Measurements from ENCODE around the gene DAB1.

DAB1 gene

DNA sequence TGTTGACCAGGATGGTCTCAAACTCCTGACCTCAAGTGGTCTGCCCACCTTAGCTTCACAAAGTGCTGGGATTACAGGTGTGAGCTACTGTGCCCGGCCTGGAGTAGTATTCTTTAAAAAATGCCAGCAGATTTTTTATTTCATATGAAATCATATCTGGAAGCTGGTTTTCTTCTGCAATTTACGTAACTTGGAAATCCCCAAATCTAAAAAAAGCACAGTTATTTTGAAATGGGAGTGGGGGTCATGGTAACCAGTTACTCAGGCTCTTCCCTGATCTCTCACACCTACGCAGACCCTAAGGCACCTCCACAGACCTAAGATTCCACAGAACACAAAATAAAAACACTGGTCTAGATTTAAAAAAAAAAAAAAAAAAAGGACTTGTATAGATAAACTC lies 219.8 kb downstream of the DAB1 start:
- no peak for DNase-seq (ENCODE audit: low read depth in 1 of 2, low spot score in 1 of 2)
- Histone ChIP-seq H3K27ac (replicated peaks) (no peak overlapping the region), H3K4me3 (replicated peaks; ENCODE audit: insufficient read depth, low read length) (no peak overlapping the region), H3K27me3 (ENCODE audit: insufficient read depth, poor library complexity, severe bottlenecking) (no peaks in the 10 kb centered on the region)
- TF ChIP-seq POLR2AphosphoS5 (IDR thresholded peaks at IDR 0.05; ENCODE audit: low read depth) (no peak), SPI1 (IDR thresholded peaks at IDR 0.05; ENCODE audit: borderline replicate concordance, low read depth) (no peak), GABPA (IDR thresholded peaks at IDR 0.05; ENCODE audit: low read depth) (no peak)
- TF ChIP-seq, protein P1, sequence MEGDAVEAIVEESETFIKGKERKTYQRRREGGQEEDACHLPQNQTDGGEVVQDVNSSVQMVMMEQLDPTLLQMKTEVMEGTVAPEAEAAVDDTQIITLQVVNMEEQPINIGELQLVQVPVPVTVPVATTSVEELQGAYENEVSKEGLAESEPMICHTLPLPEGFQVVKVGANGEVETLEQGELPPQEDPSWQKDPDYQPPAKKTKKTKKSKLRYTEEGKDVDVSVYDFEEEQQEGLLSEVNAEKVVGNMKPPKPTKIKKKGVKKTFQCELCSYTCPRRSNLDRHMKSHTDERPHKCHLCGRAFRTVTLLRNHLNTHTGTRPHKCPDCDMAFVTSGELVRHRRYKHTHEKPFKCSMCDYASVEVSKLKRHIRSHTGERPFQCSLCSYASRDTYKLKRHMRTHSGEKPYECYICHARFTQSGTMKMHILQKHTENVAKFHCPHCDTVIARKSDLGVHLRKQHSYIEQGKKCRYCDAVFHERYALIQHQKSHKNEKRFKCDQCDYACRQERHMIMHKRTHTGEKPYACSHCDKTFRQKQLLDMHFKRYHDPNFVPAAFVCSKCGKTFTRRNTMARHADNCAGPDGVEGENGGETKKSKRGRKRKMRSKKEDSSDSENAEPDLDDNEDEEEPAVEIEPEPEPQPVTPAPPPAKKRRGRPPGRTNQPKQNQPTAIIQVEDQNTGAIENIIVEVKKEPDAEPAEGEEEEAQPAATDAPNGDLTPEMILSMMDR (IDR thresholded peaks at IDR 0.05; ENCODE audit: insufficient read depth, low read length), result no peak
- TF ChIP-seq, protein P2, sequence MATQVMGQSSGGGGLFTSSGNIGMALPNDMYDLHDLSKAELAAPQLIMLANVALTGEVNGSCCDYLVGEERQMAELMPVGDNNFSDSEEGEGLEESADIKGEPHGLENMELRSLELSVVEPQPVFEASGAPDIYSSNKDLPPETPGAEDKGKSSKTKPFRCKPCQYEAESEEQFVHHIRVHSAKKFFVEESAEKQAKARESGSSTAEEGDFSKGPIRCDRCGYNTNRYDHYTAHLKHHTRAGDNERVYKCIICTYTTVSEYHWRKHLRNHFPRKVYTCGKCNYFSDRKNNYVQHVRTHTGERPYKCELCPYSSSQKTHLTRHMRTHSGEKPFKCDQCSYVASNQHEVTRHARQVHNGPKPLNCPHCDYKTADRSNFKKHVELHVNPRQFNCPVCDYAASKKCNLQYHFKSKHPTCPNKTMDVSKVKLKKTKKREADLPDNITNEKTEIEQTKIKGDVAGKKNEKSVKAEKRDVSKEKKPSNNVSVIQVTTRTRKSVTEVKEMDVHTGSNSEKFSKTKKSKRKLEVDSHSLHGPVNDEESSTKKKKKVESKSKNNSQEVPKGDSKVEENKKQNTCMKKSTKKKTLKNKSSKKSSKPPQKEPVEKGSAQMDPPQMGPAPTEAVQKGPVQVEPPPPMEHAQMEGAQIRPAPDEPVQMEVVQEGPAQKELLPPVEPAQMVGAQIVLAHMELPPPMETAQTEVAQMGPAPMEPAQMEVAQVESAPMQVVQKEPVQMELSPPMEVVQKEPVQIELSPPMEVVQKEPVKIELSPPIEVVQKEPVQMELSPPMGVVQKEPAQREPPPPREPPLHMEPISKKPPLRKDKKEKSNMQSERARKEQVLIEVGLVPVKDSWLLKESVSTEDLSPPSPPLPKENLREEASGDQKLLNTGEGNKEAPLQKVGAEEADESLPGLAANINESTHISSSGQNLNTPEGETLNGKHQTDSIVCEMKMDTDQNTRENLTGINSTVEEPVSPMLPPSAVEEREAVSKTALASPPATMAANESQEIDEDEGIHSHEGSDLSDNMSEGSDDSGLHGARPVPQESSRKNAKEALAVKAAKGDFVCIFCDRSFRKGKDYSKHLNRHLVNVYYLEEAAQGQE (IDR thresholded peaks at IDR 0.05; ENCODE audit: insufficient replicate concordance, low read depth), result no peak

DNA sequence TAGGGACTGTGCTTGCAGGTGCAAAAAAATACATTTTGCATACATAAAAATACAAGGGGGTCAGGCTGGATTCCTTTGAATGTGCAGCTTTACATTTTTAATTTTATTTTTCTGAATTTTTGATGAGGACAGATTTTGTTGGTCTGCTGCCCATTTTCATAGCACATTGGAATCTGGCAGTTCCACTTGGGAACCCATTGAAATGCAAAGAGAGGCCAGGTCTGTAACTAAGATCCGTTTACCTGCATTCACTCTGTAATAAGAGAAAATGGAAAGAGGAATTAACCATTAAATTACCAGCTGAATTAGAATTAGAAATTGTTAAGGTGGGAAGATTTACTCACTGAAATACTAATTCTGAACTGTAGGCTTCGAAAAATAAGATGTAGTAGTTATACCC lies 221.6 kb downstream of the DAB1 start:
- Histone ChIP-seq H3K27me3 (ENCODE audit: insufficient read depth, poor library complexity, severe bottlenecking) (no peaks in the 10 kb centered on the region), H3K4me3 (replicated peaks; ENCODE audit: insufficient read depth, low read length) (no peak overlapping the region), H3K27ac (replicated peaks) (no peak overlapping the region)
- no peak for DNase-seq (ENCODE audit: low read depth in 1 of 2, low spot score in 1 of 2)
- TF ChIP-seq, protein P1 (IDR thresholded peaks at IDR 0.05; ENCODE audit: insufficient read depth, low read length), result no peak
- no peak for TF ChIP-seq SPI1 (IDR thresholded peaks at IDR 0.05; ENCODE audit: borderline replicate concordance, low read depth)
- no peak for TF ChIP-seq GABPA (IDR thresholded peaks at IDR 0.05; ENCODE audit: low read depth)
- TF ChIP-seq, protein P2 (IDR thresholded peaks at IDR 0.05; ENCODE audit: insufficient replicate concordance, low read depth), result no peak
- TF ChIP-seq POLR2AphosphoS5 (IDR thresholded peaks at IDR 0.05; ENCODE audit: low read depth), result no peak

DNA sequence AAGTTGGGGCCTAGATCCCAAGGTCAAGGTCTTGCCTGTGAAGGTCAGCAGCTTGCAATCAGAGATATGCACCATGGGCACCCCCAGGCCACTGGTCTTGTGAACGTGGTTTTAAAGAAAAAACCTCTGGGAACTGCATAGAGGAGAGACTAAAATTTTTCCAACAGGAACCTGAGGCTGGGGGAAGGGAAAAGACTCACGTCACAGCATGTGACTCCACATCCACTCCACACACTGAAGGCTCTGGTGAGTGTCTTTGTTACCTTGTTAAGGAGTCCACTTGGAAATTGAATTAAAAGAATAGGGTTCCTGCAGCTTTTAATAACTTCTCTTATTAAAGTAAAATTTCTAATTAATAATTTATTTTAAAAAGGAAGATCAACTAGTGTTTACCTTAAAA lies 224.9 kb downstream of the DAB1 start:
- no peak overlapping the region for H3K4me3 ChIP-seq (replicated peaks; ENCODE audit: insufficient read depth, low read length)
- TF ChIP-seq, protein P1 (IDR thresholded peaks at IDR 0.05; ENCODE audit: insufficient read depth, low read length), result no peak
- TF ChIP-seq POLR2AphosphoS5 (IDR thresholded peaks at IDR 0.05; ENCODE audit: low read depth) (no peak), GABPA (IDR thresholded peaks at IDR 0.05; ENCODE audit: low read depth) (no peak), SPI1 (IDR thresholded peaks at IDR 0.05; ENCODE audit: borderline replicate concordance, low read depth) (no peak)
- TF ChIP-seq, protein P2 (IDR thresholded peaks at IDR 0.05; ENCODE audit: insufficient replicate concordance, low read depth), result no peak

More for the DNA sequence above, 224.9 kb downstream of the DAB1 start:
- Histone ChIP-seq H3K27me3 (ENCODE audit: insufficient read depth, poor library complexity, severe bottlenecking) (no peaks in the 10 kb centered on the region), H3K27ac (replicated peaks) (no peak overlapping the region)
- no peak for DNase-seq (ENCODE audit: low read depth in 1 of 2, low spot score in 1 of 2)

Data from HL-60 (cell line).